ENCODE measurements around the gene KCNJ6. TPM values are rescaled to one million over a fixed set of nuclear protein-coding genes. Genes with fewer than 3 reads are reported as not detected.

KCNJ6 gene
- total RNA-seq, 2 donors from 2014 or later: 0.33 TPM; not detected in 1

- Mint-ChIP-seq H3K4me3 (no peak overlapping the region), H3K4me1 (no peaks in the 10 kb centered on the region), H3K27ac (no peak overlapping the region), H3K27me3 (ENCODE audit: insufficient read depth) (no peaks in the 10 kb centered on the region), H3K9me3 (no peaks in the 10 kb centered on the region), H3K36me3 (ENCODE audit: low read depth) (no peaks in the 10 kb centered on the region)
- Histone ChIP-seq H3K4me1 (ENCODE audit: control insufficient read depth, insufficient read depth, low read length) (no peaks in the 10 kb centered on the region), H3K9ac (ENCODE audit: extremely low read depth, low read length, poor library complexity, severe bottlenecking) (no peak overlapping the region), H3K27ac (ENCODE audit: low read depth, low read length) (no peak overlapping the region), H3K36me3 (ENCODE audit: control insufficient read depth, insufficient read depth, low read length) (no peaks in the 10 kb centered on the region), H3K4me3 (ENCODE audit: low read length) (no peak overlapping the region), H3K27me3 (ENCODE audit: control insufficient read depth, insufficient read depth, low read length, poor library complexity, severe bottlenecking) (no peaks in the 10 kb centered on the region), H3K9me3 (ENCODE audit: control insufficient read depth, low read length) (no peaks in the 10 kb centered on the region)
- TF ChIP-seq, protein P1, sequence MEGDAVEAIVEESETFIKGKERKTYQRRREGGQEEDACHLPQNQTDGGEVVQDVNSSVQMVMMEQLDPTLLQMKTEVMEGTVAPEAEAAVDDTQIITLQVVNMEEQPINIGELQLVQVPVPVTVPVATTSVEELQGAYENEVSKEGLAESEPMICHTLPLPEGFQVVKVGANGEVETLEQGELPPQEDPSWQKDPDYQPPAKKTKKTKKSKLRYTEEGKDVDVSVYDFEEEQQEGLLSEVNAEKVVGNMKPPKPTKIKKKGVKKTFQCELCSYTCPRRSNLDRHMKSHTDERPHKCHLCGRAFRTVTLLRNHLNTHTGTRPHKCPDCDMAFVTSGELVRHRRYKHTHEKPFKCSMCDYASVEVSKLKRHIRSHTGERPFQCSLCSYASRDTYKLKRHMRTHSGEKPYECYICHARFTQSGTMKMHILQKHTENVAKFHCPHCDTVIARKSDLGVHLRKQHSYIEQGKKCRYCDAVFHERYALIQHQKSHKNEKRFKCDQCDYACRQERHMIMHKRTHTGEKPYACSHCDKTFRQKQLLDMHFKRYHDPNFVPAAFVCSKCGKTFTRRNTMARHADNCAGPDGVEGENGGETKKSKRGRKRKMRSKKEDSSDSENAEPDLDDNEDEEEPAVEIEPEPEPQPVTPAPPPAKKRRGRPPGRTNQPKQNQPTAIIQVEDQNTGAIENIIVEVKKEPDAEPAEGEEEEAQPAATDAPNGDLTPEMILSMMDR (conservative IDR thresholded peaks at IDR 0.05): no peak
- DNase-seq: peak; percentile 5
Measured at GRCh38 chr21:37869661-37870060, 46.6 kb downstream of the KCNJ6 start.

- Mint-ChIP-seq H3K4me1 (no peaks in the 10 kb centered on the region), H3K9me3 (no peaks in the 10 kb centered on the region), H3K36me3 (ENCODE audit: low read depth) (no peaks in the 10 kb centered on the region), H3K27me3 (ENCODE audit: insufficient read depth) (no peaks in the 10 kb centered on the region), H3K4me3 (no peak overlapping the region), H3K27ac (no peak overlapping the region)
- TF ChIP-seq, protein P1 (conservative IDR thresholded peaks at IDR 0.05): no peak
- Histone ChIP-seq H3K36me3 (ENCODE audit: control insufficient read depth, insufficient read depth, low read length) (no peaks in the 10 kb centered on the region), H3K4me1 (ENCODE audit: control insufficient read depth, insufficient read depth, low read length) (no peaks in the 10 kb centered on the region), H3K27ac (ENCODE audit: low read depth, low read length) (no peak overlapping the region), H3K9ac (ENCODE audit: extremely low read depth, low read length, poor library complexity, severe bottlenecking) (no peak overlapping the region), H3K27me3 (ENCODE audit: control insufficient read depth, insufficient read depth, low read length, poor library complexity, severe bottlenecking) (no peaks in the 10 kb centered on the region), H3K4me3 (ENCODE audit: low read length) (no peak overlapping the region), H3K9me3 (ENCODE audit: control insufficient read depth, low read length) (no peaks in the 10 kb centered on the region)
- DNase-seq: peak; percentile 13
- 85 to 100% methylated on average over 4 to 10 of the region's 11 CpGs for WGBS, 2 experiments (ENCODE audit: insufficient coverage in 1 of 2, insufficient read length in 1 of 2)
Measured at GRCh38 chr21:37868446-37869295, 47.6 kb downstream of the KCNJ6 start.

DNA sequence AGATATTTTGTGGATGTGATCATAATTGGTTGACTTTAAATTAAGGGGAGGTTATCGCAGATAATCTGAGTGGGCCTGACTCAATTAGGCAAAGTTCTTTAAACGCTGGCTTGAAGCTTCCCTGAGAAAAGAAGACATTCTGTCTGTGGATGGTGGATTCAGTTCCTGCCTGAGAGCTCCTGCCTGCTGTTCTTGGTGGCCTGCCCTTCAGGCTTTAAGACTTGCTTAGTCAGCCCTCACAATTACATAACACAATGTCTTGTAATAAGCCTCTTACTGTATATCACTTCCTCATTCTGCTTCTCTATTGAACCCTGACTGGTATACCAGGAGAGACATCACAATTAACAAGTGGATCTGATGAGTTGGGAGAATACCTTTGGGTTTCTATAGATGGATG lies 50.2 kb downstream of the KCNJ6 start:
- Mint-ChIP-seq H3K36me3 (ENCODE audit: low read depth) (no peaks in the 10 kb centered on the region), H3K27ac (no peak overlapping the region), H3K9me3 (no peaks in the 10 kb centered on the region), H3K27me3 (ENCODE audit: insufficient read depth) (no peaks in the 10 kb centered on the region), H3K4me1 (peaks cover 1% of the 10 kb centered on the region), H3K4me3 (no peak overlapping the region)
- Histone ChIP-seq H3K4me3 (ENCODE audit: low read length) (no peak overlapping the region), H3K4me1 (ENCODE audit: control insufficient read depth, insufficient read depth, low read length) (no peaks in the 10 kb centered on the region), H3K9ac (ENCODE audit: extremely low read depth, low read length, poor library complexity, severe bottlenecking) (no peak overlapping the region), H3K27ac (ENCODE audit: low read depth, low read length) (no peak overlapping the region), H3K27me3 (ENCODE audit: control insufficient read depth, insufficient read depth, low read length, poor library complexity, severe bottlenecking) (no peaks in the 10 kb centered on the region), H3K9me3 (ENCODE audit: control insufficient read depth, low read length) (no peaks in the 10 kb centered on the region), H3K36me3 (ENCODE audit: control insufficient read depth, insufficient read depth, low read length) (no peaks in the 10 kb centered on the region)
- 93% methylated on average over 2 of the region's 2 CpGs; no CpG with 5 or more reads in 1 of the 2 experiments for WGBS, 2 experiments (ENCODE audit: insufficient coverage in 1 of 2, insufficient read length in 1 of 2)
- DNase-seq: peak; percentile 12
- TF ChIP-seq, protein P1 (conservative IDR thresholded peaks at IDR 0.05): no peak
